Measurements from ENCODE around the gene TECPR2. TPM values are rescaled to one million over a fixed set of nuclear protein-coding genes. Genes with fewer than 3 reads are reported as not detected.

The TECPR2 gene
- total and polyA plus RNA-seq, 2 donors from 2014 or later: 6.0 to 30.2 TPM

DNA sequence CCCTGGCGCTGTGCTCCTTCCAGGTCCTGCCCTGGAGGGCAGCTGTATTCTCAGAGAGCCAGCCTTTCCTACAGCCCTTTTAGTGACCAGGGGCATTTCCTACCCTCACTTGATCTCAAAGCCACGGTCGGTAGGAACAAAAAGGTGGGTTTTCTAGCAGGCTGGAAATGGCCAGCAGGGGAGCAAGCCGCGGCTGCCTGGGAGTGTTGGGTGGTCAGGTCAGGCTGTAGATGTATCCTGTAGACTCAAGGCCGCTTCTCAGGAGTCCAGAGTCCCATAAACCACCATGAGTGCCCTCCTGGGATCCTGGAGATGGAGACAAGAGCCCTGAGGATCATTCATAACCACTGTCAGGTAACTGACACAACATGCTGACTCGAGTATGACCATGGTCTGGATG, 18.7 kb upstream of the TECPR2 start:
- peaks cover 0 to 28% (median 27%) of the 10 kb centered on the region in 3 donors for H3K36me3 ChIP-seq (ENCODE audit: control insufficient read depth in 2 of 3, insufficient read depth in 3 of 3, low read length in 3 of 3)
- FAIRE-seq: no peak
- H3K4me1 ChIP-seq (ENCODE audit: control insufficient read depth in 2 of 3, insufficient read depth in 2 of 3, low read depth in 1 of 3, low read length in 3 of 3): no peaks in the 10 kb centered on the region
- H3K27ac ChIP-seq (ENCODE audit: low read depth in 2 of 2, low read length in 2 of 2): no peak overlapping the region
- TF ChIP-seq, protein P1, sequence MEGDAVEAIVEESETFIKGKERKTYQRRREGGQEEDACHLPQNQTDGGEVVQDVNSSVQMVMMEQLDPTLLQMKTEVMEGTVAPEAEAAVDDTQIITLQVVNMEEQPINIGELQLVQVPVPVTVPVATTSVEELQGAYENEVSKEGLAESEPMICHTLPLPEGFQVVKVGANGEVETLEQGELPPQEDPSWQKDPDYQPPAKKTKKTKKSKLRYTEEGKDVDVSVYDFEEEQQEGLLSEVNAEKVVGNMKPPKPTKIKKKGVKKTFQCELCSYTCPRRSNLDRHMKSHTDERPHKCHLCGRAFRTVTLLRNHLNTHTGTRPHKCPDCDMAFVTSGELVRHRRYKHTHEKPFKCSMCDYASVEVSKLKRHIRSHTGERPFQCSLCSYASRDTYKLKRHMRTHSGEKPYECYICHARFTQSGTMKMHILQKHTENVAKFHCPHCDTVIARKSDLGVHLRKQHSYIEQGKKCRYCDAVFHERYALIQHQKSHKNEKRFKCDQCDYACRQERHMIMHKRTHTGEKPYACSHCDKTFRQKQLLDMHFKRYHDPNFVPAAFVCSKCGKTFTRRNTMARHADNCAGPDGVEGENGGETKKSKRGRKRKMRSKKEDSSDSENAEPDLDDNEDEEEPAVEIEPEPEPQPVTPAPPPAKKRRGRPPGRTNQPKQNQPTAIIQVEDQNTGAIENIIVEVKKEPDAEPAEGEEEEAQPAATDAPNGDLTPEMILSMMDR (IDR thresholded peaks at IDR 0.05; ENCODE audit: borderline replicate concordance, extremely low read depth, insufficient read depth): no peak
- no peak overlapping the region for H3K4me3 ChIP-seq (ENCODE audit: low read length in 3 of 3)
- no peak overlapping the region for H3K9ac ChIP-seq (ENCODE audit: low read length in 3 of 3)
- H3K27me3 ChIP-seq (ENCODE audit: control insufficient read depth, insufficient read depth, low read length): no peaks in the 10 kb centered on the region
- H3K9me3 ChIP-seq (ENCODE audit: control insufficient read depth in 2 of 3, insufficient read depth in 1 of 3, low read length in 3 of 3): no peaks in the 10 kb centered on the region
- DNase-seq: no peak
- intact Hi-C loops (cut with DNase I): no loop called here

GRCh38 chr14:102344485-102344884, 18.3 kb upstream of the TECPR2 start:
- Histone ChIP-seq H3K4me1 (ENCODE audit: control insufficient read depth in 2 of 3, insufficient read depth in 2 of 3, low read depth in 1 of 3, low read length in 3 of 3) (no peaks in the 10 kb centered on the region), H3K27ac (ENCODE audit: low read depth in 2 of 2, low read length in 2 of 2) (no peak overlapping the region), H3K27me3 (ENCODE audit: control insufficient read depth, insufficient read depth, low read length) (no peaks in the 10 kb centered on the region), H3K4me3 (ENCODE audit: low read length in 3 of 3) (no peak overlapping the region), H3K9ac (ENCODE audit: low read length in 3 of 3) (no peak overlapping the region), H3K9me3 (ENCODE audit: control insufficient read depth in 2 of 3, insufficient read depth in 1 of 3, low read length in 3 of 3) (no peaks in the 10 kb centered on the region), H3K36me3 (ENCODE audit: control insufficient read depth in 2 of 3, insufficient read depth in 3 of 3, low read length in 3 of 3) (peaks cover 0 to 28% (median 27%) of the 10 kb centered on the region in 3 donors)
- intact Hi-C loops (cut with DNase I): no loop called here
- FAIRE-seq: no peak
- TF ChIP-seq, protein P1 (IDR thresholded peaks at IDR 0.05; ENCODE audit: borderline replicate concordance, extremely low read depth, insufficient read depth): no peak
- DNase-seq: no peak

DNA sequence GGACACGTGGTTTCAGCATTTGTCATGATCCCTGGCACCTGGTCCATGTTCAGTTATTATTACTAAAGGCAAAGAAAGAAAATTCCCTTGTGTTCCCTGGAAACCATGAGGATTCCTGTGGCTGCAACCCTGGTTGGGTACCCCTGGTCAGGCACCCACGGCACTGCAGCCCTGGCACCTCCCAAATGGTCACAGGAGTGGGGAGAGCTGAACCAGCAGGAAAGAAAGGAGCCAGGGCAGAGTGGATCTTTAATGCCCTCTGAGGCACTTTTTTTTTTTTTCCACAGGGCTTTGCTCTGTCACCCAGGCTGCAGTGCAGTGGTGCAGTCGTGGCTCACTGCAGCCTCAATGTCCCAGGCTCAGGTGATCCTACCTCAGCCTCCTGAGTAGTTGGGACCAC, 17.5 kb upstream of the TECPR2 start:
- Histone ChIP-seq H3K4me3 (ENCODE audit: low read length in 3 of 3) (no peak overlapping the region), H3K27ac (ENCODE audit: low read depth in 2 of 2, low read length in 2 of 2) (no peak overlapping the region), H3K9me3 (ENCODE audit: control insufficient read depth in 2 of 3, insufficient read depth in 1 of 3, low read length in 3 of 3) (no peaks in the 10 kb centered on the region), H3K4me1 (ENCODE audit: control insufficient read depth in 2 of 3, insufficient read depth in 2 of 3, low read depth in 1 of 3, low read length in 3 of 3) (no peaks in the 10 kb centered on the region), H3K27me3 (ENCODE audit: control insufficient read depth, insufficient read depth, low read length) (no peaks in the 10 kb centered on the region), H3K36me3 (ENCODE audit: control insufficient read depth in 2 of 3, insufficient read depth in 3 of 3, low read length in 3 of 3) (peaks cover 0 to 29% (median 28%) of the 10 kb centered on the region in 3 donors), H3K9ac (ENCODE audit: low read length in 3 of 3) (no peak overlapping the region)
- intact Hi-C loops (cut with DNase I): no loop called here
- FAIRE-seq: no peak
- TF ChIP-seq, protein P1 (IDR thresholded peaks at IDR 0.05; ENCODE audit: borderline replicate concordance, extremely low read depth, insufficient read depth): no peak
- DNase-seq: no peak

GRCh38 chr14:102346645-102347044, 16.1 kb upstream of the TECPR2 start:
- Histone ChIP-seq H3K4me3 (ENCODE audit: low read length in 3 of 3) (no peak overlapping the region), H3K9me3 (ENCODE audit: control insufficient read depth in 2 of 3, insufficient read depth in 1 of 3, low read length in 3 of 3) (no peaks in the 10 kb centered on the region), H3K4me1 (ENCODE audit: control insufficient read depth in 2 of 3, insufficient read depth in 2 of 3, low read depth in 1 of 3, low read length in 3 of 3) (no peaks in the 10 kb centered on the region), H3K36me3 (ENCODE audit: control insufficient read depth in 2 of 3, insufficient read depth in 3 of 3, low read length in 3 of 3) (peaks cover 0 to 29% (median 28%) of the 10 kb centered on the region in 3 donors), H3K9ac (ENCODE audit: low read length in 3 of 3) (no peak overlapping the region), H3K27me3 (ENCODE audit: control insufficient read depth, insufficient read depth, low read length) (no peaks in the 10 kb centered on the region), H3K27ac (ENCODE audit: low read depth in 2 of 2, low read length in 2 of 2) (no peak overlapping the region)
- no peak for DNase-seq
- FAIRE-seq: no peak
- TF ChIP-seq, protein P1 (IDR thresholded peaks at IDR 0.05; ENCODE audit: borderline replicate concordance, extremely low read depth, insufficient read depth): no peak
- intact Hi-C loops (cut with DNase I): no loop called here
